GM18519 (cell line): ENCODE measurements around the gene PALLD.

Experiments
- ATAC-seq: cut with Tn5 transposase; IDR thresholded peaks from one replicate; pipeline ENCODE4 v1.9.1; 2021; ENCODE audit warnings: mild to moderate bottlenecking, moderate library complexity; ENCODE audit not compliant: unreplicated experiment, low FRiP score

The PALLD gene

DNA sequence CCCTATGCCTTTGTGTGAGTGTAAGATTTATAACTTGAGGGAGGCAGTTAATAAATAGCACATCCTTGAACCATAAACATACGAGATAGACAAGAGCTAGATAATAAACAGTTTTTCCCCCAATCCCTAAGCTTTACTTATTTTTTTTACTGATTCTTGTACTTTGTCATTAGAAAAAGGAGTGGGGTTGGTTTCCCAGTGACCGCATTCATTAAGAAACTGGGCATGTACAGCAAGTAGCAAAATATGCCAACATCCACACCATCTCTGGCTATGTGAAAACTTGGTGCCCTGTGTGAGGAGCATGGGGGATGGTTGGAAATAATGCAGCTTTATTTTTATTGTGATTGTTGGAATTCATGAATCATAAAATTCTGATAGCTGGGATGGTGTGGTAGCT lies 337.0 kb downstream of the PALLD start:
- ATAC-seq, result no peak

DNA sequence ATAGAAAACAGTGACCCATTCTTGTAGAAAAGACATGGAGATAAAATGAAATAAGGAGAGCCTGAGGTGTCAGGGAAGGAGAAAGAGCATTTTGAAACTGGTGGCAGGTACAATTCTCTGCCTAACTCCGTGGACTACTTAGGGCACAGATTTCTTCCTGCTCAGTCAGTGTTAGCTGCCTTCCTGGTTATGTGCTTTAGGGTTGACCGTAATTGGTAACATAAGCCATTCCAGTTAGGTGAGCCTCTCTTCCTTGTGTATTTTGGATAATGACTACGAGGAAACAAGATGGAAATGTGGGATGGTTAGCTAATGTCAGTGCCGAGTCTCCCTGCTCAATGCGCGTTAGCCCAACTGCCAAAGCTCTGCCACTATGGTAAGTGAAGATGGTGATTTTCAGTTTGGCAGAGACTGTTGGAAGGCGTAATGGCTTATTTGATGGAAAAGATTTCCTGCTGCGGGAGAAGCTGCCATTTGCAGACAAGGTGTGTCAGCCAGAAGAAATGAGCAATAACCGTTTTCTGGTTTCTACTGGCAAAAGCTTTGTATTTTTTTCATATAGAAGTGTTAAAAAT lies 339.1 kb downstream of the PALLD start:
- ATAC-seq, result no peak

DNA sequence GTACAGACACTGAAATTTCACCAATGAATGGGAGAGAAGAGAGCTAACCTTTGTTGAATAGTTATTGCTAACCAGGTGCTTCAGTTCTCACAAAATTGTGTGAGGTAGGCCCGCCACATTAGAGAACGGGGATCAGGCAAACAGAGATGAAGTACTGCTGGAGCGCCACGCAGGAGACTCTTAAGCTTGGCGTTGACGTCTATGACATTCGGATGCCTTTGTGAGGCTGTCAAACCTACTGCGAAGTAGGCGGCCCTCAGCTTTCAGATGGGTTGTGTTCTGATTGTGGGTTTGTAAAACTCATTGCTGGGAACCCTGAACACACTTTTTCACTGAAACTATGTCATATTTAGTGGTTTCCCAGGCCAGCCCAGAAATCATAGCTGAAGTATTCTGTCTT lies 339.6 kb downstream of the PALLD start:
- no peak for ATAC-seq

DNA sequence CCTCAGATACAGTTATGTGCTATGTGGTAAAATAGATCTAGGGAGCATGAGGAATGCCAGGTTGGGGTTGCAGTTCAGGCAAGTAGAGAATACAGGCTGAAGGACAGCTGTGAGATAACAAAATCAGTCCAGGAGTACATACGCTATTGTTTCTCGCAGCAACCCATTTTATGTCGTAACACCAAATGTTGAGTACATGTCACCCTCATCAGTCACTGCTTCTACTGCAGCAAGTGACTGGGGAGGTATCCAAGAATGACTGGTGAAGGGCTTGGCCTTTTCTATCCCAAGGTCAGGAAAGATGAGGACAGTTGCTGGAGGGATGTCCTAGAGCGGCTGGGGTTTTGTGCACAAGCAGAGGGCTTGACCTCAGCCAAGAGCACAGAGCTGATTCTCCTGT lies 341.1 kb downstream of the PALLD start:
- no peak for ATAC-seq

DNA sequence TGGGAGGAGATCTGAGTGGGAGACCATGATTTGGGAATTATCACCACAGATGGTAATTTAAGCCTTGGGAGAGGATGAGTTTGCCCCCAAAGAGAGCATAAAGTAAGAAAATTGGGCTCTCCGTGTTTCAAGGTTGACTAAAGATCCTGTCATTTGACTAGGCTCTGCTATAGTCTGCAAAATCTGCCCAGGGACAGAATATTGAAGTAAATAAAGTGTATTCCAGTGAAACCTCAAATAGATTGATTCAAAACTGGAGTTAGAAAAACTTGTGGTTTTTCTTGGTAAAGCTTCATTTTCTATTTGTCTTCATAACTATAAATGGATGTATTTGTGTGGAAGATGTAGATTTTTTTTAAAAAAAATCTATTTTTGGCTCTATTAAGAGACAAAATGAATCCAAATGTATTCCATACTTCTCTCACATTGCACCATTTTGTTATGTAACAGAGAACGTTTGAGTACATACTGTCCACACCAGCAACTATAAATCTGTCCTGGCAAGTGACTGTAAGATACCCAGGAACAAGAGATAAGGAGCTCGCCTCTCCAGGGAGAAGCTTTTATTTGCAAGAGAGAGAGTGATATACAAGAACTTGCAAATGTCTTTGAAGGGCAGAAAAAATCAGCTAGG lies 343.0 kb downstream of the PALLD start:
- no peak for ATAC-seq

DNA sequence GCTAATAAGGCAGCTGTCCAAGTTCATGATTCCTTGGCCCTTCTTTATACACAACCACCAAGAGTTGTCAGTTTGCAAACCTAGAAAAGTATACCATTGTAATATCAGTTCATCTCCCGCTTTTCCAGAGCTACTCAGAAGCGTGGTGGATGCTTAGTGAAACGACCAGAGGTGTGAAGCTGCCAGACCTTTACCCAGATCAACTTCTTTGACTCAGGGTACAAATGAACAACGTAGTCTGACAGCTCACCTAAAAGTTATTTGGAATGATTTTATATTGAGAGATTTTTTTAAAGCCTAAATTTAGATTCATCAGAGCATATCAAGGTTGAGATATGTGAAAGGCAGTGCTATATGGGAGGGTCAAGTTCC lies 343.5 kb downstream of the PALLD start:
- no peak for ATAC-seq

DNA sequence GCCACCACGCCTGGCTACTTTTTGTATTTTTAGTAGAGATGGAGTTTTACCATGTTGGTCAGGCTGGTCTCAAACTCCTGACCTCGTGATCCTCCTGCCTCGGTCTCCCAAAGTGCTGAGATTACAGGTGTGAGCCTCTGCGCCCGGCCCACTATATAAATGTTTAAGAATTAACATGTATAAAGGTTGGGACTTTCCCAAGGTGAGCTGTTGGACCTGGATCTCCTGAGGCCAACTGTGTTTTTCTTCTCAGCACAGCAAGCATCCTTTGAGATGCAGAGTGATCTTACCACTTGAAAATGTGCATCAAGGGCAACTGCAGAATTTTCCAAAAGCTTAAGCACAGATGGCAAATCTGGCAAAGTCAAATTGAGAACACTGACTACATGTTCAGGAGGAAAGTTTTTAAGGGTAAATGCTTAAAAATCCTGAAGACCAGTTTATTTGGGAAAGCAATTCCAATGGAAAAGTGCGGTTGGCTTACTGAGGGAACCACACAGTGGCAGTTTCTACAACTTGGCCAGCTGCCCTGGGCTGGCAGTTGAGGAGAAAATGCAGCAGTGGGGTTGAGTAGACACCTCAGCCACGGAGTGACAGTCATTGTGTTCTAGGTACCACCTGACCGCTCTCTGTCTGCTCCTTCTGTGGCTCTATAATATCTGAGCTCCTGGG lies 344.3 kb downstream of the PALLD start:
- no peak for ATAC-seq

DNA sequence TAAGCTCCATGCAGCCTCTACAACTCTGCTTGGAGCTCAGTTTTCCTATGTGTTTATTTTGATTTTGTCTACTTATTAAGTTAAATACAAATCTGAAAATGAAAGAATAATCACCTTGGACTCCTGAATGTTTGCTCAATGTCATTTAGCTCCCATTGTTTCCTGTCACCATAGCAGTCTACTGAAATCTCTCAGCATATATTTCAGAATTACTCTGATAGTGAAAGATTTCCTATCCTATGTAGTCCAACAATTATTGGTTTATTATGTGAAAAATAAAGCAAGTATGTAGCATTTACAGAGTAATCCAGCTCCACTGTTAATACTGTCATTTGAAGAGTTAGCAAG lies 344.8 kb downstream of the PALLD start:
- ATAC-seq, result no peak

DNA sequence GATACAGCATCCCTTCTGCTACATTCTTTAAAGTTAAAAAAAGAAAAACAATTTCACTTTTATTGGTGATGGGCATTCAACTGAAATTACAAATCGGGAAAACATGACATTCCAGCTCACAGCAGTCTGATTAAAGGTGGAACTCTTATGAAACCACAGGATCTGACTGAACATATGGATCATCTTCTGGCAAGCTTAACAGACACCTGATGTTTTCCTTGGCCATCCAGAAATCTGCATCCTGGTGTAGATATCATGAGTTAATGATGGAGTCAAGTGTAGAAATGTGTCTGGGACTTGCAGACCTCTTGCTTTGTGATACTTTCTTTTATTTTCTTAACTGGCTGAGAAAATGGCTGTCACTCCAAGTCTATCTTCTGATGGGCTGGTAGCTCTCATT lies 345.3 kb downstream of the PALLD start:
- ATAC-seq, result no peak

DNA sequence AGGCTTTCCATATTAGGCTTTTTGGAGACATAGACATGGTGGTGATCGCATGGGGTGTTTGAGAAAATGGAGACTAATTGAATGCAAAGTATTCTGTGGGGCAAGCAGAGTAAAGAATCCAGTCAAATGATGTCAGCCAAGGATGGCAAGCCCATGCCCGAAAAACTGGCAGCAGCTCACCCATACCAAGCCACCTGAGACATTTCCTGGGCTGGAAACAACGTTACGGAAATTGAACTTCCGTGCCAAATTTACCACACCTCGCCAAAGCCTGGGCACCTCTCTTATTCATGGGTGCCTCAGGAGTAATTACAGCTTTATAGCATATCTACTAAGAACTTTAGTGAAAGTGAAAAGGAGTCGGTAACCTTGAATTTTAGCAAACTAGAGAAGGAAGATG lies 346.8 kb downstream of the PALLD start:
- ATAC-seq, result no peak

DNA sequence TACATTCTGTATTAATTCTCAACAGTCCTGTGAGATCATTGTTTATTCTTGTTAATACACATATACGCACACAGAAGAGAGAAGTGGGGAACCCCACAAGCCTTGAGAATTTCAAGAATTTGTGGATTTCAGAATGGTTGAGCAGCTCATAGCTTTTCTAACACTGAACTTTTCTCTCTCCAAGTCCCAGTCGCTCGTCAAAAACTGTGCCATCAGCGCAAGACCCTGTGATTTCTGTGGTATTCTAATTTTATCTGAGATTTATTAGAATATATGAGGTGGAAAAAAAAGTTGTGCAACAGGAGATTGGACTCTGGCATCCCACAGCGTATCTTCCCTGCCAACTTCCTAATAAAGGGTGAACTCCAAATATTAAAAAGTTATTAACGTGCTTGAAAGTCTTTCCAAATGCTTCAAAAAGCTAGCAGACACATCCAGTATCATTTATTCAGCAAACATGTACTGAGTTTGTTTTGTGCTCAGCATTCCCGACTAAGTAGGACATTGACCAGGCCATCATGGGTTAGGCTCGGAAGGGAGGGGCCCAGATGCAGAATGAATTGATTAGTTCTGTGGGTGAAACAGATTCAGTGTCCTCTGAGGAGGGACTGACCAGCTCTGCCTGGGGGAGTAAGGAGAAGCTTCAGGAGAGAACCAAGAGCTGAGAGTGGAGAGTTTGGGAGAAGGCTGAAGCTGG lies 347.6 kb downstream of the PALLD start:
- ATAC-seq, result no peak

DNA sequence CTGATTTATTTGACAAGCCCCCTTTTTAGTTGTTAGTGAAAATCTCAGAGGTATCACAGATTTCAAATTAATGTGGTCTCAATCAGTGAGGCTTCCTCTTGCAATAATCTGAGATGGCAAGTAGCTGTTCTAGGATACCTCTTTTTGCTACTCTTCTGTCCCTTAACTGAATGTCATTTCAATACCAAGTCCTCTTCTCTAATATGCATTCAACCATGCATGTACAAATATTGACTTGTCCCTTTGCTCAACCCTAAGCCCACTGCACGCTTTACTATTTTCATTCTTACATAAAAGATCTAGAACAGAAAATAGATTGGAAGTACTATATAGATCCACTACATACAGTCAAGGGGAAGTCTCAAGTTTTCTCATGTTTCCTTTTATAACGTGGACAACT lies 349.0 kb downstream of the PALLD start:
- ATAC-seq, result no peak

DNA sequence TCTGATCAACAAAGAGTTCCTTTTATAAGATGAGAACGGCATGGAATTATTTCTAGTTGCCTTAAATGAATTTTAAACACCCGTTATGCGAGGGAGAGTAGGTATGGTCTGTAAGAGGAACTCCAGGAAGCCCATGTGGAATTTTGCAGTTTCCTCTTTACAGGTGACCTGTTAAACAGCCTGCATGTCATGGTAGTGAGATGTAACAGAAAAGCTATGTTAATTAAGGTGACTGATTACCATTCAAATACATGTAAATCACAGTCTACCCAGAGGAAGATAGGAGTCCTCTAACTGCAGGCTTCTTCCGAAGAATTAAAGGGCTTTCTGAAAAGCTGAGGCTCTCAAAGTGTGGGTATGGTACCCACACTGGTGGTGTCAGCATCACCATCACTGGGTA lies 349.6 kb downstream of the PALLD start:
- ATAC-seq, result no peak

DNA sequence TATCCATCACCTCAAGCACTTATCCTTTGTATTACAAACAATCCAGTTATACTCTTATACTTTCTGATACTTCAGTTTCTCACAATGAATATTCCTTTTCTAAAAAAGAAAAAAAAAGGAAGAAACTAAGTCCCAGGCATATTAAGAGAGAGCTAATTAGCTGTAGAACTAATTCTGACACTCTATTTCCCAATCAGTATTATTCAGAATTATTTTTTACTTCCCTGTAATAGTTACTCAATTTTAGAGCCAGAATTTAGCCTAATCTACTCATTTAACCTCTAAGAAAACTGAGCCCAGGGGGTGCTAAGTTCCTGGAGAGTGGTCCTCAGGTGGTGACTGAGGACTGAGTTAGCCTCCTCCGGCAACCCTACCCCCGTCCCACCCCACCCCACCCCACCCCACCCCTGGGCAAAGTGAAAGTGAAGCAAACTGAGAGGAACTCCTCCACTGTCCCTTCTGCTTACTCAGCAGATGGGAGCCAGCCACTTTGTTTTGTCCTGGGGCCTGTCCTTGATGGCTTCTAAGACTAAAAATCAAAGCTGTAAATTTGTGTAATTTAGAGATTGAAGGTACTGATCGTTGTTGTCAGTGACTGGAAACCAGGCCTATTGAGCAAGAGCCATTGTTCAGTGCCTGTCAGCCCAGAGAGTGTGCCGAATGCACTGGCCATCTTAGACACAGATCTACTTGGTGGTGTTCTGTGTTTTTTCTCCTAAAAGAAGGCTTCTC lies 351.1 kb downstream of the PALLD start:
- ATAC-seq, result no peak

DNA sequence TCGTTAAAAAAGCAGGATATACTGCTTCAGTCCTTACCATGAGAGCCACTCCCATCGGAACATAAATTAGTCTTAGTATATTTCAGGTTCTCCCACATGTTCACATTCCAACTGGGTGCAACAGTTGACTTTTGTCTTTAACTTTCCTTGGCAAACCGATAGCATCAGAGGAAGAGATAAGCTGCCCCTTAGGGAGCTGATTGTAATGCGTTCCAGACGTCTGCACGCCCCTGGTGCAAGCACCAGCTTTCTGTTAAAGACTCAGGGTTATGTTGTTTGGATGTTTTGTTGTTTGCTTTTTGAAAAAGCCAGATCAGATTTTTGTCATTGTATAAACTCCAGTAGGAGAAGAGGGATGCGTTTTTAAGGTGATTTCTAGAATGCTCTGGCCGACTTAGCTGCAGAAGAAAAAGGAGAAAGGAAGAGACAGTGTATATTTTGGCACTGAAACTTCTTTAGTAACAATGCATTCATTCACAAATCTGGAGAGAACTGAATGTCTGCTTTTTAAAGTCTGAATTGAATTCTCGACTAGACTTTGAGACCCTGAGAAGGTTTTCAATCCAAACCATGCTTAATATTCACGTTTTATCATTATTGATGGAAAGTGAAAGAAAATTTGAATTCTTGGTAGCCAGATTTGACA lies 352.3 kb downstream of the PALLD start:
- no peak for ATAC-seq

DNA sequence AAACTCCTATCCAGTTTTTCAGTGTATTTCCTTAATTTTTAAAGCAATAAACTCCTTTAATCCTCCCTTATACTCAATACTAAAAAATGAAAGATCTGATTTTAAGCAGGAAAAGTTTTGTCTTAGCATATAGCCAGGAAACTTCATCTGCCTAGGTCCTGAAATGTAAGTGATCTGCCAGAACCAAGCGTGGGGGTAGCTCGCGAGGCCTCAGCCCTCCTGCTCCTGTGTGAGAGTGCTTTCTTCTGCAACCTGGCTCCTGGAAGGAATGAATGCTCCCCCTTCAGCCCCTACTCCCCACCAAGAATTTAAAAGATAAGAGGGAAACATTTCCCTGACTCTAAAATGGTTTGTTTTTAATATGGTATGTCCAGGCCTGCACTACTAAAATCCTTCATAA lies 353.1 kb downstream of the PALLD start:
- no peak for ATAC-seq

DNA sequence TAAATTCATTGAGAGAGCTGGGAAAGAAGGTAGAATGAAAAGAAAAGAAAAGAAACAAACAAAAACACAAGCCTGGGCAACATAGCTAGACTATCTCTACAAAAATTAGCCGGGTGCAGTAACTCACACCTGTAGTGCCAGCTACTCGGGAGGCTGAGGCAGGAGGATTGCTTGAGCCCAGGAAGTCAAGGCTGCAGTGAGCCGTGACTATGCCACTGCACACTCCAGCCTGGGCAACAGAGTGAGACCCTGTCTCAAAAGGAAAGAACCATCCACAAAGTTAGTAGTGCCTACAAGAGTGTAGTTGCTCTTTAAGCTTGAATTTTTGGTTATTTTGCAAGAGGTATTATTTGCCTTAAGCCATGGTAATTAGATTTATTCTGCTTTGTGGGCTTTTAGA lies 355.5 kb downstream of the PALLD start:
- no peak for ATAC-seq

DNA sequence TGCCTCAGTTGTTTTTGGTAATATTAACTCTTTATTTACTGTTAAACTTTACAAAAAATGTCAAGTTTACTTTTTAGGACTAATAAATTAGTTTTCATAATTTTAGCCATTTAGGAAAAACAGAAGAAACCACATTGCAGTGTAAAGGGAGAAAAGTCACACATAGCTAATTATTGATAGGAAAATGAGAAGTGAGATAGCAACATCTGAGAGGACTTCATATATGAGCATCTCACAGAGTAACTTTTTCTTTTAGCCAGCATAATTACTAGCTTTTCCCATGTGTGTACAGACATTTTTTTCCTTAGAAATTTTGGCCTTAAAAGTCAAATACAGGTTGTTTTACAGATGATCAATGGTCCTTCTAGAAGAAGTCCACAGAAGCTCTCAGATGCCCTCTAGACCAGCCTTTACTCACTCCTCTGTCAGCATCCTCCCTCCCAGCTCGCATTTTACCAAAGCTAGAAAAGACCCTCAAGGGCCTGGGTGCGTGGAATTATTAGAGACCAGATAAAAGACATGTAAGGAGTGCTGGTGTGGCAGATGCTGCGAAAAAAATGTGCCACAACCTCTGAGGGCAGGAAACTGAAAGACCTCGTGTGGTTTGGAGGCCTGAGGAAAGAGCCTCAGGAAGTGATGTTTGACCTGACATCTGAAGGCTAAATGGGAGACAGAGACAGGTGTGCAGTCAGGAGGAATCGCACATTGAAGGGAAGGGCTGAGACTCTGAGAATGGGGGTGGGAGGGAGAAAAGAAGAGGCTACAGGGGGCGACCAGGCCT lies 356.3 kb downstream of the PALLD start:
- ATAC-seq, result no peak

DNA sequence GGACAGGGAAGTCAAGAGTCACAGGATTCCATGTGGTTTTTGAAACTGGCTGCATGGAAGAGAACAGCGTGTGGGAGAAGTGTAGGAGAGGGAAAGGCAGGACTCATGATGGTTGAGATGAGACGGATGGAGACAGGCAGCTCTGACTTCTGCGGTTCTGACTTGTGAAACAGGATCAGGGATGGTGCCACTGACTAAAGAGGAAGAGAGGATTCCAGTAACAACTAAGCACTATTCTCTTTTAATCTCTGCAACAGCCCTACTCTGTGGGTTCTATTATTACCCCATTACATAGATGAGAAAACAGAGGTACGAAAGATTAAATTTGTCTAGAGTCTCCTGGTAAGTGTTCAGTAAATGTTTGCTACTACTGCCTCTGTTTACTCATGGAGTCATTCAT lies 356.9 kb downstream of the PALLD start:
- peak; percentile 83 for ATAC-seq

DNA sequence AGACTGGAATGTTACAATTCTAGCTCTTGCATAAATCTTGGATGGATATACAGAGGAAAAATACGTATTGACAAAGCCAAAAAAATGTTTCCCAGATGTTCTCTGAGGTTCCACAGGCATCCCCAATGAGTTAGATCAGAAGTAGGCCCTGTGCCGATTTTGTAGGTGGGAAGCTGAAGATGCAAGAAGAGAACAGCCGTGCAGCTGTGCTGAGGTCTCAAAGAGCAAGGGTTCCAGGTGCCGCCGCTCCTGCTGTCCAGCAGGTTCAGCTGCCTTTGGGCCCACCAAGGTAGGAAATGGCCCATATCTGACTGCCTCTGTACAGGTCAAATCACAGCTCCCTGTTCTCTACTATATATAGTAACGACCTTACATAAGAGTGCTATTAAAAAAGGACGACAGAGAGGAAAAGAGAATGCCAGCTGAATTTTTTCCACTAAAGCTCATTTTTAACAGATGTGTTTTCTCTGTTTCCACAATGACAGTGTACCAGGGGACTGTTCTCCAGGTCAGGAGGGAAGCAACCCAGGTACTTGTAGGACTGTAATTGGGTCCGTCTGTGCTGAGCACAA lies 357.6 kb downstream of the PALLD start:
- ATAC-seq, result no peak
